ENCODE data around the gene C14orf132. TPM values are rescaled to one million over a fixed set of nuclear protein-coding genes. Genes with fewer than 3 reads are reported as not detected.
"Not testable (repeated sequence)": the region's sequence is repeated elsewhere in the genome, so short reads cannot be mapped to it uniquely, and the experiment has no call there.

Gene C14orf132
- 1 to 10 TPM; 1.3 to 2.8 TPM for total RNA-seq

- peak; percentile 93 for ATAC-seq (replicated peaks)
- peaks cover 28% of the 10 kb centered on the region for H3K27me3 Mint-ChIP-seq
- no peaks in the 10 kb centered on the region for H3K9me3 Mint-ChIP-seq
- H3K4me1 Mint-ChIP-seq, result no peaks in the 10 kb centered on the region
- no peaks in the 10 kb centered on the region for H3K36me3 Mint-ChIP-seq (ENCODE audit: low read depth)
- H3K4me3 Mint-ChIP-seq, result peak within 1 kb of the TSS; percentile 72
- peak within 1 kb of the TSS; percentile 50 for H3K27ac Mint-ChIP-seq
Observed at GRCh38 chr14:96038920-96039632, at the start of gene C14orf132. Gene C14orf132, plus strand, starts transcription at chr14:96039362. Its CDS starts 139 bp downstream, at chr14:96039501.

- ATAC-seq (replicated peaks), result no peak
- Mint-ChIP-seq H3K27ac (no peak overlapping the region), H3K9me3 (peaks cover 9% of the 10 kb centered on the region), H3K4me1 (no peaks in the 10 kb centered on the region), H3K36me3 (ENCODE audit: low read depth) (no peaks in the 10 kb centered on the region), H3K27me3 (peaks cover 38% of the 10 kb centered on the region), H3K4me3 (no peak overlapping the region)
Observed at GRCh38 chr14:95993768-95994592, 45.2 kb upstream of the C14orf132 start.

- no peak for ATAC-seq (replicated peaks)
- H3K36me3 Mint-ChIP-seq (ENCODE audit: low read depth), result no peaks in the 10 kb centered on the region
- H3K9me3 Mint-ChIP-seq, result peaks cover 9% of the 10 kb centered on the region
- H3K27ac Mint-ChIP-seq, result no peak overlapping the region
- H3K4me1 Mint-ChIP-seq, result no peaks in the 10 kb centered on the region
- no peak overlapping the region for H3K4me3 Mint-ChIP-seq
- peaks cover 42% of the 10 kb centered on the region for H3K27me3 Mint-ChIP-seq
Observed at GRCh38 chr14:95994593-95994928, 44.6 kb upstream of the C14orf132 start.

- Mint-ChIP-seq H3K9me3 (peaks cover 6% of the 10 kb centered on the region), H3K4me1 (no peaks in the 10 kb centered on the region), H3K27ac (no peak overlapping the region), H3K4me3 (no peak overlapping the region), H3K27me3 (peaks cover 47% of the 10 kb centered on the region), H3K36me3 (ENCODE audit: low read depth) (no peaks in the 10 kb centered on the region)
- ATAC-seq (replicated peaks), result no peak
Observed at GRCh38 chr14:95998656-95999055, 40.5 kb upstream of the C14orf132 start.

- no peak overlapping the region for H3K4me3 Mint-ChIP-seq
- H3K9me3 Mint-ChIP-seq, result peaks cover 6% of the 10 kb centered on the region
- H3K4me1 Mint-ChIP-seq, result no peaks in the 10 kb centered on the region
- H3K27ac Mint-ChIP-seq, result no peak overlapping the region
- H3K27me3 Mint-ChIP-seq, result peaks cover 57% of the 10 kb centered on the region
- H3K36me3 Mint-ChIP-seq (ENCODE audit: low read depth), result no peaks in the 10 kb centered on the region
- ATAC-seq (replicated peaks), result no peak
Observed at GRCh38 chr14:96001866-96002497, 37.2 kb upstream of the C14orf132 start.

GRCh38 chr14:96002498-96002884 is 36.7 kb upstream of the C14orf132 start:
- H3K4me3 Mint-ChIP-seq, result no peak overlapping the region
- ATAC-seq (replicated peaks), result no peak
- H3K27ac Mint-ChIP-seq, result no peak overlapping the region
- peaks cover 6% of the 10 kb centered on the region for H3K9me3 Mint-ChIP-seq
- H3K27me3 Mint-ChIP-seq, result peaks cover 54% of the 10 kb centered on the region
- no peaks in the 10 kb centered on the region for H3K36me3 Mint-ChIP-seq (ENCODE audit: low read depth)
- no peaks in the 10 kb centered on the region for H3K4me1 Mint-ChIP-seq

GRCh38 chr14:96011131-96011530 is 28.0 kb upstream of the C14orf132 start:
- H3K4me3 Mint-ChIP-seq, result no peak overlapping the region
- no peak overlapping the region for H3K27ac Mint-ChIP-seq
- H3K4me1 Mint-ChIP-seq, result no peaks in the 10 kb centered on the region
- H3K36me3 Mint-ChIP-seq (ENCODE audit: low read depth), result no peaks in the 10 kb centered on the region
- peaks cover 10% of the 10 kb centered on the region for H3K9me3 Mint-ChIP-seq
- peaks cover 3% of the 10 kb centered on the region for H3K27me3 Mint-ChIP-seq
- ATAC-seq (replicated peaks), result no peak

GRCh38 chr14:96011607-96012006 is 27.6 kb upstream of the C14orf132 start:
- ATAC-seq (replicated peaks), result no peak
- Mint-ChIP-seq H3K4me3 (no peak overlapping the region), H3K36me3 (ENCODE audit: low read depth) (no peaks in the 10 kb centered on the region), H3K9me3 (peaks cover 10% of the 10 kb centered on the region), H3K27me3 (peaks cover 3% of the 10 kb centered on the region), H3K4me1 (no peaks in the 10 kb centered on the region), H3K27ac (no peak overlapping the region)

- not testable (repeated sequence) for H3K36me3 Mint-ChIP-seq (ENCODE audit: low read depth); H3K4me3 Mint-ChIP-seq; H3K27ac Mint-ChIP-seq; H3K4me1 Mint-ChIP-seq; ATAC-seq (replicated peaks)
- Mint-ChIP-seq H3K9me3 (peaks cover 10% of the 10 kb centered on the region), H3K27me3 (peaks cover 14% of the 10 kb centered on the region)
Observed at GRCh38 chr14:96012757-96013156, 26.4 kb upstream of the C14orf132 start.

- peaks cover 23% of the 10 kb centered on the region for H3K27me3 Mint-ChIP-seq
- H3K36me3 Mint-ChIP-seq (ENCODE audit: low read depth), result no peaks in the 10 kb centered on the region
- peaks cover 10% of the 10 kb centered on the region for H3K9me3 Mint-ChIP-seq
- H3K4me3 Mint-ChIP-seq, result no peak overlapping the region
- no peak overlapping the region for H3K27ac Mint-ChIP-seq
- no peak for ATAC-seq (replicated peaks)
- no peaks in the 10 kb centered on the region for H3K4me1 Mint-ChIP-seq
Observed at GRCh38 chr14:96014176-96014575, 25.0 kb upstream of the C14orf132 start.

- H3K27me3 Mint-ChIP-seq, result peaks cover 32% of the 10 kb centered on the region
Observed at GRCh38 chr14:96016501-96017160, 22.5 kb upstream of the C14orf132 start.

GRCh38 chr14:96017882-96018281 is 21.3 kb upstream of the C14orf132 start:
- no peaks in the 10 kb centered on the region for H3K4me1 Mint-ChIP-seq
- H3K36me3 Mint-ChIP-seq (ENCODE audit: low read depth), result no peaks in the 10 kb centered on the region
- ATAC-seq (replicated peaks), result no peak
- no peak overlapping the region for H3K27ac Mint-ChIP-seq
- peaks cover 32% of the 10 kb centered on the region for H3K27me3 Mint-ChIP-seq
- no peaks in the 10 kb centered on the region for H3K9me3 Mint-ChIP-seq
- no peak overlapping the region for H3K4me3 Mint-ChIP-seq

More at GRCh38 chr14:96016501-96017160, 22.5 kb upstream of the C14orf132 start:
- Mint-ChIP-seq H3K9me3 (peaks cover 8% of the 10 kb centered on the region), H3K4me3 (no peak overlapping the region), H3K4me1 (no peaks in the 10 kb centered on the region), H3K36me3 (ENCODE audit: low read depth) (no peaks in the 10 kb centered on the region), H3K27ac (no peak overlapping the region)
- ATAC-seq (replicated peaks), result no peak

GRCh38 chr14:96027431-96028355 is 11.5 kb upstream of the C14orf132 start:
- peaks cover 13% of the 10 kb centered on the region for H3K4me1 Mint-ChIP-seq
- no peak for ATAC-seq (replicated peaks)
- H3K4me3 Mint-ChIP-seq, result no peak overlapping the region
- H3K27ac Mint-ChIP-seq, result peak overlapping the region; percentile 30
- H3K27me3 Mint-ChIP-seq, result no peaks in the 10 kb centered on the region
- H3K9me3 Mint-ChIP-seq, result no peaks in the 10 kb centered on the region
- no peaks in the 10 kb centered on the region for H3K36me3 Mint-ChIP-seq (ENCODE audit: low read depth)

Data from activated T-helper 17 cell treated with anti-CD3 and anti-CD28 coated beads, Interleukin-2, amount 50 U/mL, for 72 hours (primary cell).